LHCN-M2 (cell line): Measurements from ENCODE around the gene LY86. TPM values are rescaled to one million over a fixed set of nuclear protein-coding genes. Genes with fewer than 3 reads are reported as not detected.
"Not testable (repeated sequence)": the region's sequence is repeated elsewhere in the genome, so short reads cannot be mapped to it uniquely, and the experiment has no call there.

ENCODE experiments used
- DNase-seq: peaks from one replicate; pipeline ENCODE4 v3.0.0-alpha.2; 2012; ENCODE audit warnings: low read depth
- total RNA-seq: library from RNA; depleted of rRNA; stranded (reverse); fragments of >200 nt; gene quantifications from 2 replicates; pipeline ENCODE4 v1.2.3, GENCODE V29; 2014

Gene LY86
- total RNA-seq, 1 experiment from 2014 or later: not detected

GRCh38 chr6:6596529-6597328 lies 8.2 kb downstream of the LY86 start:
- DNase-seq: no peak

GRCh38 chr6:6597682-6598081 lies 9.2 kb downstream of the LY86 start:
- DNase-seq: no peak

- no peak for DNase-seq
These were observed 11.0 kb downstream of the LY86 start for GRCh38 chr6:6599468-6599873.

- no peak for DNase-seq
These were observed 12.4 kb downstream of the LY86 start for GRCh38 chr6:6600875-6601274.

GRCh38 chr6:6602262-6602661 lies 13.7 kb downstream of the LY86 start:
- DNase-seq: no peak

- no peak for DNase-seq
These were observed 14.8 kb downstream of the LY86 start for GRCh38 chr6:6603317-6603716.

- DNase-seq: no peak
These were observed 15.5 kb downstream of the LY86 start for GRCh38 chr6:6604015-6604414.

- DNase-seq: no peak
These were observed 16.0 kb downstream of the LY86 start for GRCh38 chr6:6604566-6604965.

- DNase-seq: no peak
These were observed 17.4 kb downstream of the LY86 start for GRCh38 chr6:6605873-6606272.

- DNase-seq: not testable (repeated sequence)
These were observed 18.0 kb downstream of the LY86 start for GRCh38 chr6:6606391-6607030.

- DNase-seq: no peak
These were observed 20.9 kb downstream of the LY86 start for GRCh38 chr6:6609450-6609849.

- DNase-seq: no peak
These were observed 21.6 kb downstream of the LY86 start for GRCh38 chr6:6610031-6610591.

- no peak for DNase-seq
These were observed 23.0 kb downstream of the LY86 start for GRCh38 chr6:6611486-6611885.

GRCh38 chr6:6612308-6612707 lies 23.8 kb downstream of the LY86 start:
- no peak for DNase-seq

- DNase-seq: not testable (repeated sequence)
These were observed 24.7 kb downstream of the LY86 start for GRCh38 chr6:6613103-6613718.

GRCh38 chr6:6614096-6614982 lies 25.8 kb downstream of the LY86 start:
- DNase-seq: no peak

GRCh38 chr6:6614983-6615349 lies 26.4 kb downstream of the LY86 start:
- no peak for DNase-seq

GRCh38 chr6:6616656-6617055 lies 28.1 kb downstream of the LY86 start:
- no peak for DNase-seq

- DNase-seq: no peak
These were observed 30.7 kb downstream of the LY86 start for GRCh38 chr6:6619021-6619794.

- DNase-seq: no peak
These were observed 32.4 kb downstream of the LY86 start for GRCh38 chr6:6620766-6621425.
